ENCODE data around the gene GNPTG. TPM values are rescaled to one million over a fixed set of nuclear protein-coding genes. Genes with fewer than 3 reads are reported as not detected.

The GNPTG gene
- total and polyA plus RNA-seq, 2 of the 8 experiments (the other 6 are each of a cell fraction or from before 2014, with no cell fraction given): 26.2 to 51.2 TPM

DNA sequence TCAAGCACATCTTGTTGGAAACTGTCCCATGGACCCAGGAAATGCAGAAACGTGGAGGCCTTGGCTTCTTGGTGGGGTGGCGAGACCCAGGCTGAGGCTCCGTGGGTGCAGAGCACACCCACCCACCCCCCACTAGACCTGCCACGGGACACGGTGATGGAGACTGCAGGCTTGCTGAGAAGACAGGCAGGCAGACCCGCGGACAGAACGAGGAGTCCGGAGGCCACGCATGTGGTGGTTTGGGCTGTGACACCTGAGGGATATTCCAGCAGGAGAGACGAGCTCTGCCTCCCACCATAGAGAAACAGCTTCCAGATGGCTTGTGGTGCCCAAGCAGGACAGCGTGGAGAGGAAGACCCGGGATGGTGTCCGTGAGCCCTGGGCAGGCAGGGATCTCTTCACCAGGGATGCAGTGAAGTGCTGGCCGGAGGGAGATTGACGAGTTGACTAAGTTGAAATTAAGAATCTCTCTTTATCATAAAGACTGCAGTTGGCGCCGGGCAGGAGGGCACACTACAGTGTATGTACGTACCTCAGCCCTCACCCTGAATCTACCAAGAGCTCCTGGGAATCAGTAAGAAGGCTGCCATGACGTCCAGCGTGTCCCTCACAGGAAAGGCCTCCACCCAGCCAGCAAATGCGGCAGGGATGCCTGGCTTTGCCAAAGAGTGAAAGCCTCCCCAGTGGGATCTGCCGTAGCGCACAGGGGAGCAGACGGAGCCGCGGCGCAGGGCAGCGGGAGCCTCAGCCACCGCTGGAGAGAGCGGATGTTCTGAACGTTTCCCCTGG lies 34.1 kb upstream of the GNPTG start:
- Histone ChIP-seq H2BK15ac (ENCODE audit: low read length) (no peak overlapping the region), H3K4me1 (replicated peaks in 1 of 4; ENCODE audit: control insufficient read depth in 3 of 4, insufficient read depth in 4 of 4, low read length in 3 of 4) (no peaks in the 10 kb centered on the region), H4K8ac (ENCODE audit: extremely low read depth, insufficient read depth, low read length) (peak overlapping the region; percentile 89; the same call in 1 of the 2 replicates), H2BK20ac (ENCODE audit: low read length) (no peak overlapping the region), H3K9me3 (ENCODE audit: insufficient read depth in 2 of 2, low read depth in 1 of 2, low read length in 1 of 2) (no peaks in the 10 kb centered on the region), H3K9ac (replicated peaks in 1 of 4; ENCODE audit: extremely low read depth in 1 of 4, low read depth in 3 of 4, low read length in 3 of 4) (no peak overlapping the region), H2AFZ (ENCODE audit: low read length) (no peak overlapping the region), H3K79me2 (ENCODE audit: control insufficient read depth in 1 of 2, insufficient read depth in 2 of 2, low read length in 2 of 2) (peaks cover 8 to 47% of the 10 kb centered on the region in 2 experiments), H4K5ac (ENCODE audit: insufficient read length, low read depth, low read length) (no peak overlapping the region), H4K91ac (replicated peaks; ENCODE audit: insufficient read length, low read length) (no peak overlapping the region), H3K18ac (ENCODE audit: extremely low read depth, low read length) (no peak overlapping the region), H3K14ac (ENCODE audit: insufficient read length) (no peak overlapping the region), H4K20me1 (replicated peaks in 1 of 2; ENCODE audit: control insufficient read depth in 1 of 2, insufficient read depth in 2 of 2, low read length in 2 of 2) (peaks cover 35 to 47% of the 10 kb centered on the region in 2 experiments), H3K4me2 (ENCODE audit: insufficient read depth in 1 of 2, low read depth in 2 of 2, low read length in 2 of 2) (no peak overlapping the region), H3K4me3 (ENCODE audit: extremely low read depth in 1 of 4, insufficient read depth in 2 of 4, low read depth in 3 of 4, low read length in 4 of 4) (no peak overlapping the region), H2BK120ac (replicated peaks; ENCODE audit: low read depth, low read length) (no peak overlapping the region), H3K23ac (ENCODE audit: insufficient read length) (no peak overlapping the region), H2AK5ac (ENCODE audit: low read depth, low read length) (no peak overlapping the region), H3K79me1 (ENCODE audit: low read depth, low read length) (peaks cover 13% of the 10 kb centered on the region), H3K23me2 (ENCODE audit: low read depth, low read length) (no peaks in the 10 kb centered on the region; the same call in 1 of the 2 replicates), H3K56ac (replicated peaks; ENCODE audit: insufficient read length, low read depth, low read length) (no peak overlapping the region), H2BK5ac (ENCODE audit: low read depth, low read length) (no peak overlapping the region), H3K27me3 (replicated peaks in 1 of 4; ENCODE audit: control insufficient read depth in 3 of 4, extremely low read depth in 1 of 4, insufficient read depth in 3 of 4, low read length in 3 of 4) (no peaks in the 10 kb centered on the region), H2BK12ac (ENCODE audit: low read depth, low read length) (no peak overlapping the region), H3K27ac (ENCODE audit: low read depth, low read length) (no peak overlapping the region), H3K4ac (replicated peaks; ENCODE audit: insufficient read length, low read depth, low read length) (no peak overlapping the region), H3K36me3 (ENCODE audit: control insufficient read depth in 2 of 4, insufficient read depth in 4 of 4, low read length in 3 of 4) (peaks cover 55 to 86% (median 75%) of the 10 kb centered on the region in 4 experiments)
- ChIA-PET POLR2A (ENCODE audit: partially characterized antibody) (interaction anchor here (0.6 to 11.4 kb wide), 7 partner anchors 8 to 1193 kb away, joined by 3 to 106 read pairs (median 3); partner anchors contain the start of genes NUBP2 and SPSB3), CTCF (ENCODE audit: partially characterized antibody) (interaction anchor here (1.3 to 2.5 kb wide), 3 partner anchors 9 to 53 kb away, joined by 4 to 11 read pairs (median 5); no protein-coding TSS in a partner anchor)
- WGBS, 2 experiments (ENCODE audit: extremely low coverage in 1 of 2, insufficient coverage in 1 of 2, insufficient read length in 1 of 2, insufficient replicate concordance in 2 of 2, low coverage in 1 of 2, low lambda C conversion rate in 2 of 2, missing lambda C conversion rate in 1 of 2): 96% methylated on average over 32 of the region's 32 CpGs; no CpG with 5 or more reads in 1 of the 2 experiments
- no peak for DNase-seq (ENCODE audit: low read depth in 1 of 2, low spot score in 2 of 2)
- FAIRE-seq: no peak
